ENCODE data around the gene CLHC1.
"Not testable (repeated sequence)": the region's sequence is repeated elsewhere in the genome, so short reads cannot be mapped to it uniquely, and the experiment has no call there.

Gene CLHC1

DNA sequence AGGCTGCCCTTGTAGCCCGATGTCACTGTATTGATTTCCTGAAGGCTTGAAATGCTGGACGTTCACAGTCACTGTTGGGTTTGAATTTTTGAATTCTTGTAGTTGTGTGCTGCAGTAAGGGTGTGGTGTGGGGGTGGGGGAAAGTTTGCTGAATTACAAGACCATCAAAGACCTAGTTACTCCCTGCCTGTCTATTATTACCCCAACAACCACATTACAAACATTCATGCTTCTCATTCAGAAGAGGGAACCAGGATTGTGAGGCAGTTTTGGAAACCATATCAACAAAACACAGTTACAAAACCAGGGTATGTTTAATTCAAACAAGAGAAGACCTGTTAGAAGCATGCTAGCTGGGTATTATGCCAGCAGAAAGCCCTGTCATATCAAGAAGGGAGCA is 85.8 kb downstream of the CLHC1 start:
- TF ChIP-seq, protein P1, sequence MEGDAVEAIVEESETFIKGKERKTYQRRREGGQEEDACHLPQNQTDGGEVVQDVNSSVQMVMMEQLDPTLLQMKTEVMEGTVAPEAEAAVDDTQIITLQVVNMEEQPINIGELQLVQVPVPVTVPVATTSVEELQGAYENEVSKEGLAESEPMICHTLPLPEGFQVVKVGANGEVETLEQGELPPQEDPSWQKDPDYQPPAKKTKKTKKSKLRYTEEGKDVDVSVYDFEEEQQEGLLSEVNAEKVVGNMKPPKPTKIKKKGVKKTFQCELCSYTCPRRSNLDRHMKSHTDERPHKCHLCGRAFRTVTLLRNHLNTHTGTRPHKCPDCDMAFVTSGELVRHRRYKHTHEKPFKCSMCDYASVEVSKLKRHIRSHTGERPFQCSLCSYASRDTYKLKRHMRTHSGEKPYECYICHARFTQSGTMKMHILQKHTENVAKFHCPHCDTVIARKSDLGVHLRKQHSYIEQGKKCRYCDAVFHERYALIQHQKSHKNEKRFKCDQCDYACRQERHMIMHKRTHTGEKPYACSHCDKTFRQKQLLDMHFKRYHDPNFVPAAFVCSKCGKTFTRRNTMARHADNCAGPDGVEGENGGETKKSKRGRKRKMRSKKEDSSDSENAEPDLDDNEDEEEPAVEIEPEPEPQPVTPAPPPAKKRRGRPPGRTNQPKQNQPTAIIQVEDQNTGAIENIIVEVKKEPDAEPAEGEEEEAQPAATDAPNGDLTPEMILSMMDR (IDR thresholded peaks at IDR 0.05): no peak
- Histone ChIP-seq H3K79me2 (no peaks in the 10 kb centered on the region), H3K4me3 (ENCODE audit: low read depth, low read length) (no peak overlapping the region), H3K9ac (no peak overlapping the region), H3K36me3 (ENCODE audit: control insufficient read depth, insufficient read depth, low read length) (no peaks in the 10 kb centered on the region), H3K4me2 (ENCODE audit: low read length) (no peak overlapping the region), H2AFZ (no peak overlapping the region), H3K4me1 (no peaks in the 10 kb centered on the region), H3K27ac (no peak overlapping the region), H3K9me3 (ENCODE audit: control insufficient read depth, low read length) (no peaks in the 10 kb centered on the region), H3K27me3 (ENCODE audit: control insufficient read depth, insufficient read depth, low read length) (no peaks in the 10 kb centered on the region)

DNA sequence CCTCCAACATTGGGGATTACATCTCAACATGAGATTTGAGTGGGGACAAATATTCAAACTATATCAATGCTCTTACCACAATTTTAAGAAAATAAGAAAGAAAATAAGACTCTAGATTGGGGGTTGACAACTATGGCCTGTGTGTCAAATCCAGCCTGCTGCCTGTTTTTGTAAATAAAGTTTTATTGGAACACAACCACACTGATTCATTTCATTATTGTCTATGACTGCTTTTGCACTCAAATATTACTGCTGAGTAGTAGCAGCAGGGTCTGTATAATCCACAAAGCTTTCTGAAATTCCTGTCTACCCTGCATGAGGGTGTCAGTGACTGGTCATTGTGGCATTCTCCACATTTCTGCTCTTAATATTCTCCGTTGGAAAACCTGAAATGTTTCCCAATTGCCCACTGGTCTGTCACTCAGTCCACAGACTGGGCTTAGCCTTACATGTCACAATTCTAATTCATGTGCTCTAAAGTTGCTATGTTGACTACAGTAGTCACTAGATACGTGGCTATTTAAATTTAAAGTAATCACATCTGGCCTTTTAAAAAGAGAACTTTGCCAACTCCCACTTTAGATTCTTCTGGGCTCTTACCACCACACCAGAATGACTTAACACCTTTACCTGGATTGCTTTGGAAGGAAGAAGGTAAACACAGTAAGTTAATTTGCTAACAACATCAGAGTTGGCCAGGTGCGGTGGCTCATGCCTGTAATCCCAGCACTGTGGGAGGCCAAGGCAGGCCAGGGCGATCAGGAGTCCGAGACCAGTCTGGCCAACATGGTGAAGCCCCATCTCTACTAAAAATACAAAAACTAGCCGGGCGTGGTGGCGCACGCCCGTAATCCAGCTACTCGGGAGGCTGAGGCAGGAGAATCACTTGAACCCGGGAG is 86.9 kb downstream of the CLHC1 start:
- Histone ChIP-seq H3K9me3 (ENCODE audit: control insufficient read depth, low read length) (no peaks in the 10 kb centered on the region), H3K36me3 (ENCODE audit: control insufficient read depth, insufficient read depth, low read length) (no peaks in the 10 kb centered on the region), H3K27me3 (ENCODE audit: control insufficient read depth, insufficient read depth, low read length) (no peaks in the 10 kb centered on the region), H3K4me1 (no peaks in the 10 kb centered on the region), H2AFZ (no peak overlapping the region), H3K27ac (no peak overlapping the region), H3K4me2 (ENCODE audit: low read length) (no peak overlapping the region), H3K4me3 (ENCODE audit: low read depth, low read length) (no peak overlapping the region), H3K9ac (no peak overlapping the region), H3K79me2 (no peaks in the 10 kb centered on the region)
- TF ChIP-seq, protein P1 (IDR thresholded peaks at IDR 0.05): no peak

DNA sequence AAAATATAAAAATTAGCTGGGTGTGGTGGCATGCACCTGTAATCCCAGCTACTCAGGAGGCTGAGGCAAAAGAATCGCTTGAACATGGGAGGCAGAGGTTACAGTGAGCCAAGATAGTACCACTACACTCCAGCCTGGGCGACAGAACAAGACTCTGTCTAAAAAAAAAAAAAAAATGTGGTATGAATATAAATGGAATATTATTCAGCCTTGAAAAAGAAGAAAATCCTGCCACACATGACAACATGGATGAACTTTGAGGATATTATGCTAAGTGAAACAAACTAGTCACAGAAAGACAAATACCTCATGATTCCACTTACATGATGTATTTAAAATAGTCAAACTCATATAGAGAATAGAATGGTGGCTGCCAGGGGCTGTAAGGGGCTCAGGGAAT is 88.4 kb downstream of the CLHC1 start:
- not testable (repeated sequence) for H3K4me2 ChIP-seq (ENCODE audit: low read length); H3K4me1 ChIP-seq; H3K9ac ChIP-seq; H3K9me3 ChIP-seq (ENCODE audit: control insufficient read depth, low read length); H3K27ac ChIP-seq; H3K4me3 ChIP-seq (ENCODE audit: low read depth, low read length); H3K79me2 ChIP-seq; H2AFZ ChIP-seq; H3K36me3 ChIP-seq (ENCODE audit: control insufficient read depth, insufficient read depth, low read length); H3K27me3 ChIP-seq (ENCODE audit: control insufficient read depth, insufficient read depth, low read length)

DNA sequence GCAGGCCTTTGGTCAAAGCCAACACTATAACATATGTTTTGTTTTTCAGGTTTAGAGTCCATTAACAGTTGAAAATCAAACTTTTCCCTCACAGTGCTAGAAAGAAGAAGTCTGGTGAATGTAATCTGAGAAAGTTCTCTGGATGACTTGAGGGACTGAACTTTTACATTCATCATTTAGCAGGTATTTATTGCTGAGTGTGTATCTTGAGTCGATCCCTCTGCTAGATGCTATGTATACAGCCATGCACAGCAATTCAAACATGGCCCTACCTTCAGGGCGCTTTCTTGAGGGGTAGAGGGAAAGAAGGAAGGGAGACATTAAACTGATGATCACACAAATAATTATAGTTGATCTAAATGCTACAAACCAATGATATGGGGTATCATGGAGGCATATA is 89.6 kb downstream of the CLHC1 start:
- Histone ChIP-seq H3K4me1 (no peaks in the 10 kb centered on the region), H3K4me3 (ENCODE audit: low read depth, low read length) (no peak overlapping the region), H3K79me2 (no peaks in the 10 kb centered on the region), H3K27me3 (ENCODE audit: control insufficient read depth, insufficient read depth, low read length) (no peaks in the 10 kb centered on the region), H3K9ac (no peak overlapping the region), H3K9me3 (ENCODE audit: control insufficient read depth, low read length) (no peaks in the 10 kb centered on the region), H2AFZ (no peak overlapping the region), H3K4me2 (ENCODE audit: low read length) (no peak overlapping the region), H3K36me3 (ENCODE audit: control insufficient read depth, insufficient read depth, low read length) (no peaks in the 10 kb centered on the region), H3K27ac (no peak overlapping the region)
- TF ChIP-seq, protein P1 (IDR thresholded peaks at IDR 0.05): no peak

DNA sequence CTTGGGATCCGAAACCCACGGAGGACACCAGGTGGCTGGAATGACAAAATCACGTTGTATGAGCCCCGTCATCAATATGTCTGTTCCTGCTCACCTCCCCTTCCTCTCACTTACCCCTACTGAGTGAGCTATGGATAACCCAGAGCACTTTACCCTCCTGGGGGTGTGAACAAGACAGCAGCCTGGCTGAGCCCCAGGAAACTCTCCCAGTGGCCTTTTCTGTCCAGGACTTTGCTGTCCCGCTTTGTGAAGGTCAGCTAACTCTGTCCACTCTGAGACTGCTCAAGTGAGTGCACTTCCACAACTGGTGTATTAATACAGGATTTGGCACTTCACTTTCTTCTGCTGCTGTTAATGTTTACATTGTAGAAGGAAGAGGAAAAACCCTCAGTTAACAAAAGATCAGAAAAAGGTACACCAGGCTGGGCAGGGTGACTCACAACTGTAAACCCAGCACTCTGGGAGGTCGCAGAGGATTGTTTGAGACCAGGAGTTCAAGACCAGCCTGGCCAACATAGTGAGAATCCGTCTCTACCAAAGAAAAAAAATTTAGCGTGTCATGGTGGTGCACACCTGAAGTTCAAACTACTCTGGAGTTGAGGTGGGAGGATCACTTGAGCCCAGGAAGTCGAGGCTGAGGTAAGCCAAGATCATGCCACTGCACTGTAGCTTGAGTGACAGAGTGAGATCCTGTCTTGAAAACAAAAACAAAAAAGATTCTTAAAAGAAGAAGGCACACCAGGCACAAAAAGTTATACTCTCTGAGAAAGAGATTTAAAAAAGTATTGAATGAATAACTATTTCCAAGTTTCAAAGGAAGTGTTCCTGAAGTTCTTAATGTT is 90.3 kb downstream of the CLHC1 start:
- Histone ChIP-seq H3K36me3 (ENCODE audit: control insufficient read depth, insufficient read depth, low read length) (no peaks in the 10 kb centered on the region), H2AFZ (no peak overlapping the region), H3K9ac (no peak overlapping the region), H3K9me3 (ENCODE audit: control insufficient read depth, low read length) (no peaks in the 10 kb centered on the region), H3K27me3 (ENCODE audit: control insufficient read depth, insufficient read depth, low read length) (no peaks in the 10 kb centered on the region), H3K27ac (no peak overlapping the region), H3K4me1 (no peaks in the 10 kb centered on the region), H3K4me3 (ENCODE audit: low read depth, low read length) (no peak overlapping the region), H3K4me2 (ENCODE audit: low read length) (no peak overlapping the region), H3K79me2 (no peaks in the 10 kb centered on the region)
- TF ChIP-seq, protein P1 (IDR thresholded peaks at IDR 0.05): no peak

All from parathyroid adenoma (tissue), 2 donors.